Astrocyte (in vitro differentiated cells and primary cell): ENCODE data around the gene OVCA2. TPM values are rescaled to one million over a fixed set of nuclear protein-coding genes. Genes with fewer than 3 reads are reported as not detected.

ENCODE experiments used
- DNase-seq: peaks from one replicate; pipeline ENCODE4 v3.0.0-alpha.2; 2010; ENCODE audit warnings: low read depth
- FAIRE-seq: peaks from 2 replicates; lab custom pipeline; 2011; peaks lifted over from hg19 to GRCh38; lab: Jason Lieb, UNC
- H2AFZ ChIP-seq: 2 replicates; pipeline ENCODE4 v1.6.0; 2012; ENCODE audit warnings: low read depth, low read length, inconsistent platforms
- H3K27ac ChIP-seq: 2 replicates; pipeline ENCODE4 v1.5.1; 2011; ENCODE audit warnings: low read depth, low read length, inconsistent platforms
- H3K27me3 ChIP-seq: 2 replicates; pipeline ENCODE4 v1.6.0; 2011; ENCODE audit warnings: low read length, inconsistent platforms; ENCODE audit not compliant: insufficient read depth
- H3K36me3 ChIP-seq: 2 replicates; pipeline ENCODE4 v1.5.1; 2011; ENCODE audit warnings: low read length, inconsistent platforms; ENCODE audit not compliant: insufficient read depth
- H3K4me1 ChIP-seq: 2 replicates; pipeline ENCODE4 v1.5.1; 2011; ENCODE audit warnings: low read length, inconsistent platforms; ENCODE audit not compliant: insufficient read depth
- H3K4me2 ChIP-seq: 2 replicates; pipeline ENCODE4 v1.6.0; 2012; ENCODE audit warnings: low read length, inconsistent platforms
- H3K4me3 ChIP-seq: 2 replicates; pipeline ENCODE4 v1.5.1; 2011; ENCODE audit warnings: low read depth, mild to moderate bottlenecking, low read length, inconsistent platforms; ENCODE audit not compliant: insufficient read depth
- H3K79me2 ChIP-seq: 2 replicates; pipeline ENCODE4 v1.6.0; 2012; ENCODE audit warnings: mild to moderate bottlenecking, low read length, inconsistent platforms; ENCODE audit not compliant: insufficient read depth
- H3K9ac ChIP-seq: 2 replicates; pipeline ENCODE4 v1.6.0; 2012; ENCODE audit warnings: mild to moderate bottlenecking, low read length, inconsistent platforms
- H3K9me3 ChIP-seq: 2 replicates; pipeline ENCODE4 v1.5.1; 2012; ENCODE audit warnings: low read depth, mild to moderate bottlenecking, low read length, inconsistent platforms; ENCODE audit not compliant: insufficient read depth
- H4K20me1 ChIP-seq: 2 replicates; pipeline ENCODE4 v1.6.0; 2012; ENCODE audit warnings: low read length, inconsistent platforms; ENCODE audit not compliant: insufficient read depth
- H3K27ac Mint-ChIP-seq: one replicate; pipeline ENCODE4 v1.8.0; 2021; ENCODE audit warnings: mild to moderate bottlenecking, mixed read lengths; ENCODE audit not compliant: unreplicated experiment
- H3K27me3 Mint-ChIP-seq: one replicate; pipeline ENCODE4 v1.8.0; 2021; ENCODE audit warnings: low read depth, mixed read lengths; ENCODE audit not compliant: unreplicated experiment
- H3K36me3 Mint-ChIP-seq: one replicate; pipeline ENCODE4 v1.8.0; 2021; ENCODE audit warnings: low read depth, mixed read lengths; ENCODE audit not compliant: unreplicated experiment
- H3K4me1 Mint-ChIP-seq: one replicate; pipeline ENCODE4 v1.8.0; 2021; ENCODE audit warnings: low read depth, mixed read lengths; ENCODE audit not compliant: unreplicated experiment
- H3K4me3 Mint-ChIP-seq: one replicate; pipeline ENCODE4 v1.8.0; 2021; ENCODE audit warnings: mild to moderate bottlenecking, moderate library complexity, mixed read lengths; ENCODE audit not compliant: unreplicated experiment
- H3K9me3 Mint-ChIP-seq: one replicate; pipeline ENCODE4 v1.8.0; 2021; ENCODE audit warnings: mild to moderate bottlenecking, mixed read lengths; ENCODE audit not compliant: unreplicated experiment
- EZH2 ChIP-seq: IDR thresholded peaks from 2 replicates; pipeline ENCODE4 v1.6.1; 2012; ENCODE audit warnings: mild to moderate bottlenecking, low read length, inconsistent platforms; ENCODE audit not compliant: insufficient read depth
- total RNA-seq: library from RNA; stranded (reverse); gene quantifications from 2 replicates; pipeline ENCODE4 v1.2.1, GENCODE V29; 2021
- TF ChIP-seq, protein P1 (sequence below): IDR thresholded peaks from 2 replicates; pipeline ENCODE4 v1.5.1; 2011; ENCODE audit warnings: low read depth, mild to moderate bottlenecking, inconsistent platforms, low read length, moderate library complexity; ENCODE audit not compliant: insufficient read depth

OVCA2 gene
- total RNA-seq, 1 donor from 2014 or later = 36.8 TPM

DNA sequence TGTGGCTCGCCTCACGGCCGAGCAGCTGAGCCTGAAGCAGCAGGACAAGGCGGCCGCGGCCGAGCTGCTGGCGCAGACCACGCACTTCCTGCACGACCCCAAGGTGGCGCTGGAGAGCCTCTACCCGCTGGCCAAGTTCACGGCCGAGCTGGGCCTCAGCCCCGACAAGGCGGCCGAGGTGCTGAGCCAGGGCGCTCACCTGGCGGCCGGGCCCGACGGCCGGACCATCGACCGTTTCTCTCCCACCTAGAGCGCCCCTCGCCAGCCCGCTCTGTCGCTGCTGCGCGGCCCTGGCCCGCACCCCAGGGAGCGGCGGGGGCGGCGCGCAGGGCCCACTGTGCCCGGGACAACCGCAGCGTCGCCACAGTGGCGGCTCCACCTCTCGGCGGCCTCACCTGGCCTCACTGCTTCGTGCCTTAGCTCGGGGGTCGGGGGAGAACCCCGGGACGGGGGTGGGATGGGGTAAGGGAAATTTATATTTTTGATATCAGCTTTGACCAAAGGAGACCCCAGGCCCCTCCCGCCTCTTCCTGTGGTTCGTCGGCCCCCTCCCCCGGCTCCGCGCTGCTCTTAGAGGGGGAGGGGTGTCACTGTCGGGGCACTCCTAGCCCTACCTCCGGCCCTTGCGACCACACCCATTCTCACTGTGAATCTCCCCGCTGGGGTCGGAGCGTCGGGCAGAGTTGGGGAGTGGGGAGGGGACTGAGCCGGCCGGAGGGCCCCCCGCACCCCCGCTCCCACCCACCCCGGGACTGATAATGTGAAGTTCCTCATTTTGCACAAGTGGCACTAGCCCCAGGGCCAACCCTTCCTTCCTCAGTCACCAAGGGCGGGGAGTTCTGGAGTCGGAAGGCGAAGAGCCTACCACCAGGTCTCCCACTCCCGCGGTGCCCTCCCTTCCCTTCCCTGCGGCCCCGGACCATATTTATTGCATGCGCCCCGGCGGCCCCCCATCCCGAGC lies 17.0 kb downstream of the OVCA2 start:
- H3K4me3 Mint-ChIP-seq = no peak overlapping the region
- H3K9ac ChIP-seq = peak overlapping the region; percentile 93
- FAIRE-seq = no peak
- H3K4me3 ChIP-seq = peak overlapping the region; percentile 78
- peak overlapping the region; percentile 99 for H3K27ac ChIP-seq
- H3K27ac Mint-ChIP-seq = peak overlapping the region; percentile 87
- no peaks in the 10 kb centered on the region for H3K9me3 ChIP-seq
- H3K9me3 Mint-ChIP-seq = peaks cover 2% of the 10 kb centered on the region
- peaks cover 9% of the 10 kb centered on the region for H3K36me3 ChIP-seq
- no peaks in the 10 kb centered on the region for H3K27me3 ChIP-seq
- H3K4me1 Mint-ChIP-seq = peaks cover 31% of the 10 kb centered on the region
- peak overlapping the region; percentile 86 for H3K4me2 ChIP-seq
- peaks cover 31% of the 10 kb centered on the region for H4K20me1 ChIP-seq
- no peaks in the 10 kb centered on the region for H3K27me3 Mint-ChIP-seq
- H3K79me2 ChIP-seq = peaks cover 83% of the 10 kb centered on the region
- peaks cover 61% of the 10 kb centered on the region for H3K4me1 ChIP-seq
- DNase-seq = no peak
- H2AFZ ChIP-seq = no peak overlapping the region
- TF ChIP-seq, protein P1, sequence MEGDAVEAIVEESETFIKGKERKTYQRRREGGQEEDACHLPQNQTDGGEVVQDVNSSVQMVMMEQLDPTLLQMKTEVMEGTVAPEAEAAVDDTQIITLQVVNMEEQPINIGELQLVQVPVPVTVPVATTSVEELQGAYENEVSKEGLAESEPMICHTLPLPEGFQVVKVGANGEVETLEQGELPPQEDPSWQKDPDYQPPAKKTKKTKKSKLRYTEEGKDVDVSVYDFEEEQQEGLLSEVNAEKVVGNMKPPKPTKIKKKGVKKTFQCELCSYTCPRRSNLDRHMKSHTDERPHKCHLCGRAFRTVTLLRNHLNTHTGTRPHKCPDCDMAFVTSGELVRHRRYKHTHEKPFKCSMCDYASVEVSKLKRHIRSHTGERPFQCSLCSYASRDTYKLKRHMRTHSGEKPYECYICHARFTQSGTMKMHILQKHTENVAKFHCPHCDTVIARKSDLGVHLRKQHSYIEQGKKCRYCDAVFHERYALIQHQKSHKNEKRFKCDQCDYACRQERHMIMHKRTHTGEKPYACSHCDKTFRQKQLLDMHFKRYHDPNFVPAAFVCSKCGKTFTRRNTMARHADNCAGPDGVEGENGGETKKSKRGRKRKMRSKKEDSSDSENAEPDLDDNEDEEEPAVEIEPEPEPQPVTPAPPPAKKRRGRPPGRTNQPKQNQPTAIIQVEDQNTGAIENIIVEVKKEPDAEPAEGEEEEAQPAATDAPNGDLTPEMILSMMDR = peak; percentile 13
- TF ChIP-seq EZH2 = no peak
- peaks cover 19% of the 10 kb centered on the region for H3K36me3 Mint-ChIP-seq

DNA sequence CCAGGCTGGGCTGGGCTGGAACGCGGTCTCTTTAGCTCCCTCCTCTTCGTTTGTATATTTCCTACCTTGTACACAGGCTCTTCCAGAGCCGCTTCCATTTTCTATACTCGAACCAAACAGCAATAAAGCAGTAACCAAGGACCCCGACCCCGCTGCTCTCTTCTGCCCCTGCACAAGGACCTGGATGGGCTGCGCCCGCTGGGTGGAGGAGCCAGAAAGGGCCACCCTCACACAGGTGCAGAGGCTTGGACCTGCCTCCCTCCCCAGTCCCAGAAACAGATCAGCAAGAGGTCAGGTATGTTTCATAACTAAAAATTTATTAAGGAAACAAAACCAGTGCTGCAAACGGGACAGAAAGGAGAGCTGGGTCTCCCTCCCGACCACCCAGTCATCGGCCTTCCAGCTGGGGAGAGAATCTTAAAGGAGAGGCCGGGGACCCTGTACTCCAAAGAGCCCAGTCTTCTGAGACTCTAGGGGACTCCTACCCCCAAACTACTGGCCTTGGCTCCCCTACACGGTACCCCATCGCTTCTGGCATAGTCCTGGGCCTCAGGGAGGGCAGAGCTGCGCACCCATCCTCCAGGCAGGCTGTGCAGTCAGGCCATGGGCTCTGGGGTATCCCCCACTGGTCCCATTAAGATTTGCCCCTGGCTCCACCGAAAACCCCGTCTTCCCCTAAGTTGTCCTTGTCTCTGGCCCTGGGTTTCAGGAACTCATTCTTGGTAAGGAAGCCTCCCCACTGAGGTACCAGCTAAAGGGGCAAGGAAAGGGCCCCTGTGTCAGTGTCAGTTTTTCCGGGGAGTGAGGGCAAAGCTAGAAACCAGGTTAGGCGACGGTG lies 17.9 kb downstream of the OVCA2 start:
- H2AFZ ChIP-seq = no peak overlapping the region
- FAIRE-seq (no peak), DNase-seq (no peak)
- H3K9me3 ChIP-seq = no peaks in the 10 kb centered on the region
- Mint-ChIP-seq H3K4me3 (no peak overlapping the region), H3K27ac (peak overlapping the region; percentile 87), H3K27me3 (no peaks in the 10 kb centered on the region), H3K36me3 (peaks cover 22% of the 10 kb centered on the region), H3K4me1 (peaks cover 38% of the 10 kb centered on the region), H3K9me3 (peaks cover 2% of the 10 kb centered on the region)
- peaks cover 61% of the 10 kb centered on the region for H3K4me1 ChIP-seq
- no peaks in the 10 kb centered on the region for H3K27me3 ChIP-seq
- TF ChIP-seq, protein P1 = no peak
- TF ChIP-seq EZH2 = no peak
- peak overlapping the region; percentile 99 for H3K27ac ChIP-seq
- H4K20me1 ChIP-seq = peaks cover 27% of the 10 kb centered on the region
- H3K9ac ChIP-seq = peak overlapping the region; percentile 93
- H3K36me3 ChIP-seq = peaks cover 9% of the 10 kb centered on the region
- peak overlapping the region; percentile 86 for H3K4me2 ChIP-seq
- H3K79me2 ChIP-seq = peaks cover 79% of the 10 kb centered on the region
- peak overlapping the region; percentile 37 for H3K4me3 ChIP-seq
